Measurements from ENCODE around the gene ZRANB1.
"Not testable (repeated sequence)": the region's sequence is repeated elsewhere in the genome, so short reads cannot be mapped to it uniquely, and the experiment has no call there.

The ZRANB1 gene

DNA sequence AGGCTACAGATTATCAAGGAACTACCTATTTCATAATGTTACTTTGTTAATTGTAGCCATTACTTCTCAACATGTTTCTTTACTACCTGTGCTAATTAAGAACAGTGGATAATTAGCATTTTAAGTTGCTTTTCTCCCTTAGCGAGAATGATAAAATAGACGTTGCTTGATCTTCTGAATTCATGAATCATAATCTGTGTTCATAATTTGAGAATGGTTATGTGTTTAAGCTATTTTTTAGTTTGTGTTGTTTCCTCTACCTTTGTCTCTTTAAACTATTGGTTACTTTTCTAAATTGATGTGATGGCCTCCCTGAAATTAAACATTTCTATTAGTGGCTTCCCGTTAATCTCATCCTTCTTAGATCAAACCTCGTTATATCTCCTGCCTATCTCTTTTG is at the start of gene ZRANB1:
TSS of gene ZRANB1 (plus strand) at position 301 of the 400 bp plus-strand sequence. CDS start 371 bp downstream, outside the sequence.
- no peak for DNase-seq (ENCODE audit: low spot score)

DNA sequence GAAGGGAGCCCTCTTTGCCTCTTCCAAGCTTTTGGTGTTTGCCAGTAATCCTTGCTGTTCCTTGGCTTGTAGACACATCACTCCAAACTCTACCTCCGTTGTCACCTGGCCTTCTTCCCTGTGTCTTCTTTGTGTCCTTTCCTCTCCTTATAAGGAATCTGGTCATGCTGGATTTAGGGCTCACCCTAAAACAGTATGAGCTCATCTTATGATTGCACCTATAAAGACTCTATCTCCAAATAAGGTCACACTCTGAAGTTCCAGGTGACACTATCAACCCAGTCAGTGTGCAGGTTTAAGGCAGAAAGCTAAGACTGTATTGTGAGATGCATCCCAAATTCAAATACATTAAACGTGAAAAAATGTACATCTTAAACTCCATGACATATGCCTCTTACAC is 49.0 kb upstream of the ZRANB1 start:
- no peak for DNase-seq (ENCODE audit: low spot score)

DNA sequence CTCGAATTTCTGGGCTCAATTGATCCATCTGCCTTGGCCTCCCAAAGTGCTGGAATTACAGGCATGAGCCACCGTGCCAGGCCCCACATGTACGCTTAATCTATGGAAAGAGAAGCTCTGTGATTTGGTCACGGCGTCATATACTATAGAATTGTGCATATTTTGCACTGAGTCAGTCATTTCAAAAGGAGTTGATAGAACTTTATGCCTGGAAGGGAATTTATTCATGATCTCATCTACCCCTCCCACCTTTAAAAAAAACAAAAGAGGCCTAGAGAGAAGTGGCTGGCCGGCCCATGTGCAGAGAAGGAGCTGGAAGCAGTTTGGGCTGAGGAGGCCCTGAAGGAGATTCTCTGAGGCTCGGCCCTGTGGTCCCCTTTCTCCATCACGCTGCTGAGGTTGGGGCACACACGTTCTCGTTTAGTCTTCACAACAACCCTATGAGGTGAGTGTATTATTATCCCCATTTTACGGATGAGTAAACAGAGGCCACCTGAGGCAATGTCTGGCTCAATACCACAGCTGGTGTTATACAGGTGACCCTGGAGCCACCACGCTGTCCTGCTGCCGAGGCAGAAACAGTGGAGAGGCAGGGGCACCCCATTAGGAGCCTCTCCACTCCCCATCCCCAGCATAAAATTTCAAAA is 47.2 kb upstream of the ZRANB1 start:
- no peak for DNase-seq (ENCODE audit: low spot score)

DNA sequence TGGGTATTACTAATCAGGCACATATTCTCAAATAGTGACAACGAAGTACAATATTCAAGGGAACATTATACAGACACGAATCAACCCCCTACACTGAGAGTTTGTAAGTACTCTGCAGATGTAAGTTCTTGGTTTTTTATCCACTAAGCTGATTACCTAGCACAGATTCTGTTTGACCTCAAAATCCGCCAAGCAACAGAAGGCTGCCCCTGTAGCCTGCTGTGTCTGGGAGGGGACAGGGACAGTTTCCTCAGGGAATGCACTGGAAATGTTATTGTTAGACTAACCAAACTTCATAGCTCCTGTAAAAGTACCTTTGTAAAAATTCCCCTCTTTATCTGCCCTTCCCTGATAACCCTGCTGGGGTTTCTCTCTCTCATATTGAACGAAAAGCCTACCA is 45.2 kb upstream of the ZRANB1 start:
- no peak for DNase-seq (ENCODE audit: low spot score)

DNA sequence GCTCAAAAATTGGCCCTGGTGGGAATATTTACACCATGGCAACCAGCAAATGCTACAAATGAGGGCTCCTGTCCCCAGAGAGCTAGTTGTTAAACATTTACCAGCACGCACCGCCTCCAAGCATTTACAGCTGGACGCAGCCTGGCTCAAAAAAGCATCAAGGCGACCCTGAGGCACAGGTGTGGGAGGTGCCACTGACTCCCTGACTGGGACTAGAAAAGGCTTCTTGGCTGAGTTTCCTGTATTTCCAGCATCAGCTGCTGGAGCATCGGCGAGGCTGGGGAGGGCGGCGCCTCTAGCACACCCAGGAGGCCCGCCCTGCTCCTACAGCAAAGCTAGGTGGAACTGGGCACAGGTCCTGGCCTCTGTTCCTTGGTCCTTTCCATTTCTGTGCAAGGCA is 43.5 kb upstream of the ZRANB1 start:
- no peak for DNase-seq (ENCODE audit: low spot score)

DNA sequence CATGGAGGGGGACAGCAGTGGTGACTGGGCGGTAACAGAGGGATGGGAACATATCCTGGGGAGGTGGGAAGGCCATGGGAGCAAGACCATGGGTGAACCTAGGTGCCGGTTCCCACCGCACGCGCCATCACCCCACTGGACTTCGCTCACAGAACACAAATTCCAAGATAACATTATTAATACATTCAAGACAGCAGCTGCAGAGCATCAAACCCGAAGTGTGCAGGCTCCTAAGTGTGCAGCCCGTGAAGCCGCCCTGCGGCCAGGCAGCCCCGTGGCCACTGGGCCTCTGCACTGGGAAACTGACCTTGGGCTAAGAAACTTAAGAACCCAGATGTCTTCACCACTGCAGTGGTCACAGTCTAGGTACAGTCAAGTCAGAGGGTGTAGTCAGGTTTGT is 42.8 kb upstream of the ZRANB1 start:
- no peak for DNase-seq (ENCODE audit: low spot score)

DNA sequence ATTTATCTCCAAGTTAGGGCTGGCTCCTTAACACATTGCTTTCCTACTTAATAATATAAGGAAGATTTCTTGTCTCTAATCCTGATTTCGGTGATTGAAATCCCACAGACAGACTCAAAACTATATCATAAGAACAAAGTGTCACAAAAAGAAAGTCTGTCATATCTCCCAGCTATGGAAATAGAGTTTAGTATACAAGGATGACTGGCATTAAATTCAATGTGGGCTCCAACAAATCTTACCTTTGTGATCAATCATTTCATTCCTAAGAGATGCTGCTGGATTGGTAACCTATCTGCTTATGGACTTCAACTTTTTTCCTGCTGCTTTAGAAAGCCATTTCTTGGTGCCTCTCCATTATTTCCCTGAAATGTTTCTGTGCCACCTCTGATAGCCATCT is 39.5 kb upstream of the ZRANB1 start:
- no peak for DNase-seq (ENCODE audit: low spot score)

DNA sequence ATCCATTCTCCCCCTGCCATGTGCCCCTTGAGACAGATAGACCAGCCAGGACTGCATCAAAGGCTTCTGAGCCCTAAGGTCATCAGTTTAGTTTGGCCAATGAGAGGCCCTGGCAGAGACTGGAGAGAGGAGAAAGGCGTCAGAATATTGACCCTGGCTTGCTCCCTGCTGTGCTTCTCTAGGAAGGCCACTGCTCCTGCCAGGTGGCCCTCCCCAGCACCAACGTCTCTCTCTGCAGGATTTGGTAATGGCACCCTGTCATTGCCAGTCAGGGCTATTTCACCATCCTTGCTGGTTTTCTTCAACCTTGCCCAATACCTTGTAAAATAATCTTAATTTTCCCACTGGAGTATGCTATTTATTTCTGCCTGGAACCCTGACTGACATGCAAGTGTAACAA is 38.8 kb upstream of the ZRANB1 start:
- no peak for DNase-seq (ENCODE audit: low spot score)

DNA sequence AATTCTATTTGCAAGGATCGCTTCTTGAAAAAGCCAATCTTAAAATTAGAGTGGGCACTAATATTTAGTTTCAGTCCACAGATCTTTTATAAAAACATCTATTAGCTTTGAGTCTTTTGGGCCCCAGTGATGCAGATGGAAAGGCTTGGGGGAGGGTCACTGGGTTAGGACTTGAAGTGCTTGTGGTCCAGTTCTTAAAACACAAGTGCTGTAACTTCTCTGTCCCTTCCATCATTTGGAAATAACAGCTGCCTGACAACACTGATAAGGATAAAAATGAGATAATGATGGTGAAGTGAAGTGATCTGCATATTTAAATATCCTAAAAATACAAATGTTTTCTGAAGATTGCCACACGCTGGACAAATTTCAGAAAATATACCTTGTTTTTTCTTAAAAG is 37.1 kb upstream of the ZRANB1 start:
- DNase-seq (ENCODE audit: low spot score), result no peak

DNA sequence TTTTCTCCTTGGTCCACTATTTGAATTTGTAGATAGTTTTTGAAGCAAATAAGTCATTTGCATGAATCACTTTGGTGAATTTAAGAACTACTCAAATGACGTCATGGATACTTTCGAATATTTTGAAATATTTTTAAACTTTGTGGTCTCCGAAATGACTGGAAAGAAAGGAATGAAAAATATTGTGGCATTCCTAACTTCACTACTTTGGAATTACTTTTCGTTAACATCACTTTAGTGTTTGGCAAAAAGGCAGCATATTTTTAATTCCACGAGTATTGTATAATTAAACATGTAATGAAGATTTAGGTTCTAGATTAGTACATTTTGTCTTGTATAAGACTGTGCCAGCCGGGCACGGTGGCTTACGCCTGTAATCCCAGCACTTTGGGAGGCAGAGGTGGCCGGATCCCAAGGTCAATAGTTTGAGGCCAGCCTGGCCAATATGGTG is 35.3 kb upstream of the ZRANB1 start:
- peak; percentile 33 for DNase-seq (ENCODE audit: low spot score)

DNA sequence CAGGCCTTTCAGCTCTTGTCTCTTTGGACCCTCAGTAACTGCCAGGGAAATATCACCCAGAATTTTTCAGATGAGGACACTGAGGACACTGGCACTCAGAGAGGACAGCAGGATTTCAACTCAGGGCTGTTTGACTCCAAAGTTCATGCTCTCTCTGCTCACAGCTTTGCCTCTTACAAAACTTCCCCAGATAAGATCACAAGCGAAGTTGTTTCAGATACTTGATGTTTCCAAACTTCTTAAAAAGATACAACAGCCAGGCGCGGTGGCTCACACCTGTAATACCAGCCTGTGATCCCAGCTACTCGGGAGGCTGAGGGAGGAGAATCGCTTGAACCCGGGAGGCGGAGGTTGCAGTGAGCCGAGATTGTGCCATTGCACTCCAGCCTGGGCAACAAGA is 32.4 kb upstream of the ZRANB1 start:
- no peak for DNase-seq (ENCODE audit: low spot score)

DNA sequence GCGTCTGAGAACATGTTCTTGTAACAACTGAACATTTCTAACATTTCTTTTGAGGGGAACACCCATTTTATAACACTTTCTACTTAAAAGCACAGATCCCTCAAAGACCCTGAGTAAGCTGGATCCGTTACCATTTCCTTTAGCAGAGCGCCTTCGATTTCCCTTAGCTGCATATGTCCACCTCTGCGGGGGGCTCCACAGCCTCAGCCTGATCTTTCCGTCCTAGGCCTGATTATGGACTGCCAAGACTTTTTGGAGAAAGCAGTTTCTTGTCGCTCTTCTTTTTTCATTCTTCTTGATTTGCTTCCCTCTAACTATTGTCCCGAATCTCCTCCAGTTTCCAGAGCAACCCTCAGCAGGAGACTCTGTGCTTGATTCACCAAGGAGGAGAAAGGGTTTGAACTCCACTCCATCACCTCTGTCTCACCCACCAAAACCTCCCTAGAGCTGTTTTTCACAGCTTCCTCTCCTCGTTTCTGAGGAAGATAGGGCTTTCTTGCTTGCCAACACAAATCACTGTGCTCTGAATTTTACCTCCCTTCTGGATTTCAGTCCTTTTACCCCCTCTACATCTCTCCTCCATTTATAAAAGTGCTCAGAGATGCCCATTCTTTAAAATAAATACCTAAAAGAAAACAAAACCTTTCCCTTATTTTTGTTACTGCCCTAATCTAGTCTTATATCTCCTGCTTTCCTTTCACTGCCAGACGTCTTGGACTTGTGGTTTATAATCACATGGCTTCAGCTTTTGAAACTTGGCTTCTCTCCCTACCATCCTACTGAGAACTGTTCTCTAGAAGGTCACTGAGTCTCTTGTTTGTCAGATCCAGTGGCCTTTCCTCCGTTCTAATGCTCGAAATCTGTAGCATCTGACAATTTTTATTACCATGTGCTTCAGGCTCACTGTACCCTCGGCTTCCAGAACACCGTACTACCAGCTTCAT is 30.5 kb upstream of the ZRANB1 start:
- DNase-seq (ENCODE audit: low spot score), result no peak

DNA sequence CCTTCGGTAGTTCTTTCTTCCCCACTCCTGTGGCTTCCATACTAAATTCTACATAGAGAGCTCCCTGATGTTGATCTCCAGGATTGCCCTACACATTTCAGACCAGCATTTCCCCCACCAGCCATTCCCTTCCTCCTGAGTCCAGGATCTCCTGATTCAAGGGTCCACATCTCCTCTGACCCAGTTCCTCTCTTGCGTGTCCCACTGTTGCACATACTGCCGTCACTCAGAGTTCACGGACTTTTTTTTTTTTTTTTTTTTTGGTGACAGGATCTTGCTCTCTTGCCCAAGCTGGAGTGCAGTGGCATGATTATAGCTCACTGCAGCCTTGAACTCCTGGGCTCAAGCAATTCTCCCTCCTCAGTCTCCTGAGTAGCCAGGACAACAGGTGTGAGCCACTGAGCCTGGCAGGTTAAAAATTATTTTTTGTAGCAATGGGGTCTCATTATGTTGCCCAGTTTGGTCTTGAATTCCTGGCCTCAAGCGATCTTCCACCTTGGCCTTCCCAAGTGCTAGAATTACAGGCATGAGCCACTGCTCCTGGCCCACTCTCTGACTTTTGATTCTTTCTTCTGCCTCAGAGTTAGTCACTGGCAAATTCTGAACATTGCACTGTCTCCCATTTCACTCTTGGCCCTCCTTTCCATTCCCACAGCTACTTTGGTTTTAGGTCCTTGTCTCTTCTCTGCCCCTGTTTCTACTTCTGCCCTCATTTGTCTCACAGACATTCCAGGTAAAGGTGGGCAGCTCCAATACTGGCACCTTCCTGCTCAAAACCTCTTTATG is 29.6 kb upstream of the ZRANB1 start:
- DNase-seq (ENCODE audit: low spot score), result no peak

DNA sequence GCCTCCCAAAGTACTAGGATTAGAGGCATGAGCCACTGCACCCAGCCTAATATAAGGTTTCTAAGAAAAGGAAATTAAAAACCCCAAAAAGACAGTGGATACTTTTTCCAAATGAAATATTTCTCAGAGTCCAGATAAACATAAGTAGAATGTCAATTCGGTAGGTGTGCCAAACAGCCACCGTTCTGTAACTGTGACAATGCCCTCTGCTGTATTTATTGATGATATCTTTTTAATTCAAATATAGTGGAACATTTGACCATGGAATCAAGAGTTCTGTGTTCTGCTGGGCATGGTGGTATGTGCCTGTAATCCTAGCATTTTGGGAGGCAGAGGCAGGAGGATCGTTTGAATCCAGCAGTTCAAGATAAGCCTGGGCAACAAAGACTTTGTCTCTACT is 28.8 kb upstream of the ZRANB1 start:
- no peak for DNase-seq (ENCODE audit: low spot score)

DNA sequence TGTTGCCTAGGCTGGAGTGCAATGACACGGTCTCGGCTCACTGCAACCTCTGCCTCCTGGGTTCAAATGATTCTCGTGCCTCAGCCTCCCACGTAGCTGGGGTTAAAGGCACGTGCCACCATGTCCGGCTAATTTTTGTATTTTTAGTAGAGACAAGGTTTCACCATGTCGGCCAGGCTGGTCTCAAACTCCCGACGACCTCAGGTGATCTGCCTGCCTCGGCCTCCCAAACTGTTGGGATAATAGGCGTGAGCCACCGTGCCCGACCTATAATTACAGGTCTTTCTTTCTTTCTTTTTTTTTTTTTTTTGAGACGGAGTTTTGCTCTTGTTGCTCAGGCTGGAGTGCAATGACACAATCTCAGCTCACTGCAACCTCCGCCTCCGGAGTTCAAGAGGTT is 27.5 kb upstream of the ZRANB1 start:
- not testable (repeated sequence) for DNase-seq (ENCODE audit: low spot score)

DNA sequence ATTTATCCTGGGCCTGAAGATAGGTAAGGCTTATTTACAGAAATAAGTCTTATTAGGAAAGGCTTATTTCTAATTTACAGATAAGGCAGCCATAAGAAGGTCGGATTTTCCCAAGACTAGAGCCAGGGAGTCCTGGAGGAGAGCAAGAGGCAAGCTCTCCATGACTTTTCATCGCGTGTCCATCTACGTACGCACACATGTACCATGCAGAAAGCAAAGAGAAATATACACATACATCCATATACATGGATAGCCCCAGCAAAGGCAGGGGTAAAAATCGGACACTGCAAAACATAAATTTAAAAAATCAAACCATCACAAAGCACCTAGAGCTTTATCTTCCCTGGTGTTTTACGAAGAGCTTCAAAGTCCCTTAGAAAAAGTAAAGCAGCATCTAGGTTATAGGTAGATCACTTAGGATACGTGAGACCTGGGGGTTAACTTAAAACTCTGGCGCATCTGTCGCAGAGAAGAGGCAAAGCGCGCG is 25.8 kb upstream of the ZRANB1 start:
- DNase-seq (ENCODE audit: low spot score), result peak; percentile 55

DNA sequence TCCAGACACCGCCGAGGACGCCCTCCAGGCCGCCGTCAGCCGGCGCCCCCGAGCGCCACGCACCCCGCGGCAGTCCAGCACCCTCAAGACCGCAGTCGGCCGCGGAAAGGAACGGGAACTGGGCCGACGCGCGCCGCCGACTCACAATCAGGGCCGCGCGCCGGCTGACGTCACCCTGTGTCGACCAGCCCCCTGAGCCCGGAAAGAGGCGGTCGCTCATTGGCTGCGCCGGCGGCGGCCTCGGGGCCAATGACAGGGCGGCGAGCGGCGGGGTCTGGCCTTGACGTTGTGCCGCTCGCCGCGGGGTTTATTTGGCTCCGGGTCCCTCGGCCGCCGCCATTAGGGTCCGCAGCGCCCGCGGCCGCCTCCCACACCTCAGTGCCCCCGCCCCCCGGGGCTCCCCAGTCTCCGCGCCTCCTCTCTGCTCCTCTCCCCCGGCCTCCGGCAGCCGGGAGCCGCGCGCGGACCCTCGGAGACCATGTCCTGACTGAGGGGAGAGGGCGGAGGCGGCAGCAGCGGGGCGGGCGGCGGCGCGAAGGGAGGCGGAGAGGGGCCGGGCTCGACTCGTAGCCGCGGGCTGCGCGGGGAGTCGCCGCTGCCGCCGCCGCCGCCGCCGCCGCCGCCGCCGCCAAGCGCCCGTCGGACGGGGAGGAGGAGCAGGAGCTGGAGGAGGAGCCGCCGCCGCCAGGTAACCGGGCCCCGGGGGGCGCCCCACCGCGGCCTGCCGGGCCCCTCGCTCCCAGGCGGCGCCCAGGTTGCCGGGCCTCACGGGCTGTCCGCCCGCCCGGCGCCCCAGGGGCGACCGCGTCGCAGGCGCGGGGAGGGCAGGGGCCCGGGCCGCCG is 25.1 kb upstream of the ZRANB1 start:
- DNase-seq (ENCODE audit: low spot score), result peak; percentile 96

DNA sequence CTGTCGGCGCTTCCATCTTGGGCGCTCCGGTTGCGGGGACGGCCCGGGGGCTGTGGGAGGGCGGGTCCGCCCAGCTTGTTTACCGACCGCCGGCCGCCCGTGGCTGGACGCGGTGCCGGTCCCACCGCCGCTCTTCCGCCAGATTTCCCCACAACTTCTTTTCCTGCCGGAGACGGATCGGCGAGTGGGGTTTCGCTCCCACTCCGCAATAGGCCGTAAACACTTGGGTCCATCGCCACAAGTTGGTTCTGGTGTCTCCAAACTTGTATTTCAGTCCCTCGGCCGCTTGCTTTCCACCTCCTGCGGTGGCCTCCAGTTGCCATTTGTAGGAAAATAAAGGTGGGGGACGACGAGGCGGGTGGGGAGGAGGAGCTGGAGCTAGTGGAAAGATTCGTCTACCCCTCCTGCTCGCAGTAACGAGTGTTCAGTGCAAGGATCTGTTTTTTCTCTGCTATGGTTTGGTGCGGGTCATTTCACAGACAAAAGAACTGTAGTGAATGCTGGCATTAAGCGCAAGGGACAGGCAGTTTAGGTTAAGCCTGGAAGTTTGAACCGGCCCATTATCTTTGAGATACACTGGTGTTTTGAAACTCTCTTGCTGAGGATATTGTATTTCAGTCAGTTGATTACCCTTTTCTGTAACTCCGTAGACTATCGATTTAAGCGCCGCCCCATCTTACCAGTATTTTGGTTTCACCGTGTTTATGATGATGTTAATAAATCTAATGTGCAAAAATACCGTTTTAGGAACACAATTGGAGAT is 24.3 kb upstream of the ZRANB1 start:
- peak; percentile 63 for DNase-seq (ENCODE audit: low spot score)

DNA sequence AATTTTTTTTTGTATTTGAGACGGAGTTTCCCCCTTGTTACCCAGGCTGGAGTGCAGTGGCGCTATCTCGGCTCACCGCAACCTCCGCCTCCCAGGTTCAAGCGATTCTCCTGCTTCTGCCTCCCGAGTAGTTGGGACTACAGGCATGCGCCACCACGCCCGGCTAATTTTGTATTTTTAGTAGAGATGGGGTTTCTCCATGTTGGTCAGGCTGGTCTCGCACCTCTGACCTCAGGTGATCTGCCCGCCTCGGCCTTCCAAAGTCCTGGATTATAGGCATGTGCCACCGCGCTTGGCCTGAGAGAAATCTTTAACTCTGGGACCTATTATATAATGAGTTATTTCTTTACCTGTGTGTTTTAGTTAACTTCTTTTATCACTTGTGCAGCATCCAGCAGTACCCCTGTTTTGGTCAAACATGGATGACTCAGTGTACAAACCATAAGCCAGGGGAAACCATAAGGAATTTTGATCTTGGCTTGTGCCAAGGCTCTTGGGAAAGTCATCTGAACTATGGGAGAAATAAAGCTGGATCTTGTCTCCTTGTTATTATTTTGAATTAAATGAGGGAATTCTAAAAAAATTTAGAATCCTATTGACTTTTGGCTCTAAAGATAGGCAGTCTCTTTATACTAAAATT is 23.6 kb upstream of the ZRANB1 start:
- peak; percentile 67 for DNase-seq (ENCODE audit: low spot score)

DNA sequence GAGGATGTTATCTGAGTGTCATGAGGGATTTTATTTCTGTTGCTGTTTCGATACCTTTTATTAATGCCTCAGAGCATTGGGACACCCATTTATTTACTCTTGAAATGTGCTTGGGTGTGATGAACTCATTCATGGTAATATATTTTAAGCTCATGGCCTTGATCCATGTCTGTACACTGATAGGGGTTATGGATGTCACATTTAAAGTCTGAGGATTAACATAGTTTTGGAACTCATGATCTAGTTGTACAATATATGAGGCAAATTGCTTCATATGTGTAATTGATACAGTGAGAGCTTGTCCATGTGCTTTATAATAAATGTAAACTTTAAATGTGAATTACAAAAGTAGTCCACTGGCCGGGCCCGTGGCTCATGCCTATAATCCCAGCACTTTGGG is 23.0 kb upstream of the ZRANB1 start:
- DNase-seq (ENCODE audit: low spot score), result no peak
